HG02885 (cell line): Measurements from ENCODE around the gene SINHCAF.
A peak's percentile ranks its signal among the peaks of the same experiment; 100 is the strongest.

Source experiments
- ATAC-seq: cut with Tn5 transposase; IDR thresholded peaks from one replicate; pipeline ENCODE4 v1.9.1; 2021; ENCODE audit warnings: mild to moderate bottlenecking; ENCODE audit not compliant: unreplicated experiment, poor library complexity

Gene SINHCAF

GRCh38 chr12:31311634-31312258 is 14.2 kb downstream of the SINHCAF start:
- ATAC-seq = no peak

DNA sequence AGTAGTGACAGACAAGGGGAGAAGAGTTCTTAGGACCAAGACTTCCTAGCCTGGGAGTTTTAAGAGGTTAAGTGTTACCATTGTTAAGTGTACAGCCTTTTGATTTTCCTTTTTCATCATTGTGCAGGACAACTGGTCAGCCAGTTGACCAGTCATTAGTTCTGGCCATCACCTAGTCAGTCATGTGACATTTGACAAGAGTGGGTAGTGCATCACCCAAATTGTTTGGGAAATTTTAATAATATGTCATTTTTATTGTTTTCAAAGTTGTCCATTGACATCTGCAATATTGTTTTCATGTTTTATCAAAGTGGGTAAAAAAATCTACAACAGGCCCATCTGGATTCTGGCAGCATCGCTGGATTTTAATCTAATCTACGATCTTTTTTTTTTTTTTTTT is 15.5 kb downstream of the SINHCAF start:
- no peak for ATAC-seq

DNA sequence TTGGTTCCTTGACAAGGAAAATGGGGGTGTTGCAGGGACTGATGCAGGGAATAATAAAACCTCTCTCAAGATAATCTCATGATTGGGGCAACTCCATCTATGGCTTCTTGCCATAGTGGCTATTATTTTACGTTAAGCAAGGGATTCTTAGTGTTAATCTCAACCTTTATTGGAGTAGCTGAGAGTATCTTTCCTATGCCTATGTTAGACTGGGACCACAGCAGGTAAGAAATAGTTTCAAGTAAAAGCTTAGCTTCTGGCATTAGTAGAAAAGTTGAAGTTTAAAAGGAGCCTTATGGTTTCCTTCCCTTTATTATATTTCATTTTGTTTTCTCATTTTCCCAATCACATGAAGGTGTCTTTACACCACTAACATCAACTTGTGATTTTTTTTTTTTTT is 16.7 kb downstream of the SINHCAF start:
- ATAC-seq = no peak

DNA sequence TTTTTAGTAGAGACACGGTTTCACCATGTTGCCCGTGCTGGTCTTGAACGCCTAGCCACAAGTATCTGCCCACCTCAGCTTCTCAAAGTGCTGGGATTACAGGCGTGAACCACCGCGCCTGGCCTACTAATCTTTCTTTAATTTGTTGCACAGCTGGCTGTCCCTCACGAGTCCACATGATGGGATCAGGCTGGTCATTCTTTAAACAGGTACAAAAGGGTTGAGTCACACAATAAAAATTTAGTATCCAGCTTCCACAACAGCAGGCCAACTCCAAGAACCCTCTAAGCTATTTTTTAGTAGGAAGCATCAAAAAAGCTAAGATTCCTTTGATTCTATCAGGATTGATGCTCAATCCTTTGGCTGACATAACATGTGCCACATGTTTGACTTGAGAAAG is 17.8 kb downstream of the SINHCAF start:
- no peak for ATAC-seq

DNA sequence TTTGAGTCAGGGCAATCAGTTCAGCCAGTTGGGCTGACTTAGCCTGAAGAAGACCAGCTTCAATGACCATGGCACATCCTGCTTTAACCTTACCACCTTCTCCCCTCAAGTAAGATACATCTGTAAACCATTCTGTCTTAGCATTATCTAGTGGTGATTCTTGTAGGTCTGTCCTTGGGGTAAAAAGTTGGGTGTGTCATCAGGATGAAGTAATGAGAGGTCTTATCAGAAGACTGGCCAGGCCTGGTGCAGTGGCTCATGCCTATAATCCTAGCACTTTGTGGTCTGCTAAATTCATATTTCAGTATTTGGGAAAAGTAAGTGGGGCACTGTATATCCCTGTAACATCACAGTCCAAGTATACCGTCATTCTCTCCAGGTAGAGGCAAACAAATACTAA is 19.1 kb downstream of the SINHCAF start:
- no peak for ATAC-seq

GRCh38 chr12:31303466-31303865 is 22.5 kb downstream of the SINHCAF start:
- ATAC-seq = no peak

DNA sequence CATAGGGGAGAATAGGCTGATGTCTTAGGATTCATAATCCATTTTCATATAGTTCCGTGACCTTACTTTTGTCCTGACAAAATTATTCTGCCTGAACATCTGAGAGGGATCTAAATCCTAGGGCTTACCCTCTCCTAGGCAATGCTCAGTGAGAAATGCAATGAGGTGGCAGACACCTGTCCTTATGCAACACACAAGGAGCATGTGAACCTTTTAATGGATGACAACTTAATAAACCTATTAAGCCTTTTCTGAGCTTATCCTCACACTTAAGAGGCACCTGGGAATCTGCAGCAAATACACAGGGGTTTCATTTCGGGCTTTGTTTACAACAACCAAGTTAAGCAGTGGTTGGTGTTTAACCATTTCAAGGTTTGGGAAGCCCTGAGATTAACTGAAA is 24.6 kb downstream of the SINHCAF start:
- ATAC-seq = no peak

GRCh38 chr12:31300783-31301182 is 25.2 kb downstream of the SINHCAF start:
- ATAC-seq = no peak

- ATAC-seq = no peak
These were observed 25.6 kb downstream of the SINHCAF start for GRCh38 chr12:31300341-31300740.

GRCh38 chr12:31298922-31299321 is 27.0 kb downstream of the SINHCAF start:
- no peak for ATAC-seq

DNA sequence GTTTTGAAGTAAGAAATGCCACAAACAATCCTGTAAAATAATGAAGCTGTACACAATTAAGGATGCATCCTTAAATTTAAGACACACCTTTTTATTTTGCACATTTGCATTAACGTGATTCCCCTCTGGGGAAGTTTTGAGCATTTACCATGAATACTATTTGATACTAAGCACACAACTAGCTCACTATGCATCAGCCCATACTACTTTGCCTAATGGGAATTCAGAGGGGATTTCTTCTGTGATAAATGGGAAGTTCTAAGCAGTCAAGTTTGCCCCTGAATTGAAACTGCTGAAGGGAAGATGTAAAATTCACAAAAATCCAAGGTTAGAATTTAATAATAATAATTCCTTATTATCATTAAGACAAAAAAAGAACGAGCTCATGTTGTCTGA is 27.4 kb downstream of the SINHCAF start:
- peak; percentile 34 for ATAC-seq

GRCh38 chr12:31297572-31298514 is 28.1 kb downstream of the SINHCAF start:
- peak; percentile 67 for ATAC-seq

DNA sequence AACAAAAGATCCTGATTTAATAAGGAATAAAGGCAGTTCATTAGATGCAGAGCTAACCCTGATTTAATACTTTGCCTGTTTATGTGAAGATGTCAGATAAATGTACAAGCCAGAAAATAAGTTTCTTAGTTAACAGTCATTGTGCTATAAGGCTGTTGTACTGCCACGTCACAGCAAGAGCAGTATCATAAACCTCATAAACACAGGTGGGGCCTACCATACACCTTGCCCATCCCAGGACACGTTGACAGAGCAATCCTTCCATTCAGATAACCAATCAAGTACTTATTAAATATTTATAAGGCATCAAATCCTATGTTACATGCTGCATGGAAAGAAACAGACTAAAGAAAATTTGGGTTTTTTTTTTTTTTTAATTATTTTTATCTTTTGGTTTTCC is 36.5 kb downstream of the SINHCAF start:
- no peak for ATAC-seq

DNA sequence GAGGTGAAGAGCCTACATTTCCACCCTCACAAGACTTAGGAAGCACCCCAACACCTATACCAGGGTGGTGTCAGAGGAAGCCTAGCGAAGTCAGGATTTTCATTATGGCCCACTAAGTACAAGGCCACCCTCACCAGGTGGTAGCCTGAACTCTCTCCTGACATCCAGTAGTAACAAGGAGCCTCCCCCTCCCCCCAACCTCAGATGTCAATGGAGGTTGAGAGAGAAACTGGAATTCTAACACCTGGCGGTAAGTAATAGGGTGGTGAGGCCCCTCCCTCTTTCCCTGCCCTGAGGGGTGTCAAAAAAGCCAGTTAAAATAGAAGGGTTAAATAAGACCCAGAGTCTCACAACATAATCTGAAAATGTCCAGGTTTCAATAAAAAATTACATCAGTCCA is 37.6 kb downstream of the SINHCAF start:
- no peak for ATAC-seq

DNA sequence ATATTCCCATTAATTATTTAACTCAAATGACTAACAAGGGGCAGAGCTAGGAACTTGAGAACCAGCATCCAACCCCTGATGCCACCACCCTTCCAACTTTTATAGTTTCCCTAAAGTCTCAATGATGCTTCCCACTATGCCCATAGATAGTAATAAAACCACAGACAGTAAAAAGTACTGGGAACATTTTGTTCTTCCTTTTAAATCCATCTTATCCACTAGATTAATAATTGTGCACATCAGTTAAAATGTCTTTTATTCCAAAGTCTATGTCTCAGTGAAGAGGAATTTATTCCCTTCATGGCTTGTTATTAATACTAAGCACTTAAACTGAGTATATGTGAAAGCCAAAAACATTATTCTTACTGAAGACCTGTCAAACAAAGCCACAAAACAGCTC is 45.8 kb downstream of the SINHCAF start:
- no peak for ATAC-seq

DNA sequence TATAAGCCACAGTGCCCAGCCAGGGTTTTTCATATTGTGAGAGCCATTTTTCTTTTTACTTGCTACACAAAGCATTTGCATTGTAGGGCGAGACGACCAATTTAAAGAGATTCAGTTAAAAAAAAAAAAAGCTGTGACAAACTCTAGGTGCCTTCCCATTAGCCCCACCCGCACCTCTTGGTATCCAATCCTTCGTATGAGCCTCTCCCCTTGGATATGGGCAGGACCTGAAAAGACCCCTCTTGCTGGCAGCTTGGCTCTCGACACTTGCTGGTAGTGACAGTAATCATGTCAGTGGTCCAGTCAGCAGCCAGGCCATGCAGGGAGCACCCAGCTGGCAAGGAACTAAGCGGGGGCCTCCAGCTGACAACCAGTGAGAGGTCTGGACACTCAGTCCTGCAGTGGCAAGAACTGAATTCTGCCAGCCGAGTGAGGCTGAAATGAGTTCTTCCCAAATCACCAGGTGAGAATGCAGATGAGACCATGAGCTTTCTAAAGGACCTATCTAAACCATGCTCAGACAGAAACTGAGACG is 46.5 kb downstream of the SINHCAF start:
- ATAC-seq = no peak

DNA sequence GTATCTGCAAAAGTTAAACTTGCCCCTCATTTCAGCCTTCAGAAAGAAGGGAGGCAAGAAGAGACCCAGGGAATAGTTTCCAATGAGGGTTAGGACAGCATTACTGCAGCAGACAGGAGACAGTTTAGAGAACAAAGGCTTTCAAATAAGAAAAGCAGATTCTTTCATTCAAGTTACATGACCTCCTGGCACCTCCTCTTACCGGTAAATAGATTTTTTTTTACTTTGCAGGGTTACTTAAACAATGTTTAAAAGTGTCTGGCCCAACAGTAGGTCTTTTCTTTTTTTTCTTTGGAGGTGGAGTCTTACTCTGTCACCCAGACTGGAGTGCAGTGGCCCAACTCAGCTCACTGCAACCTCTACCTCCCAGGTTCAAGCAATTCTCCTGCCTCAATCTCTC is 47.1 kb downstream of the SINHCAF start:
- no peak for ATAC-seq

DNA sequence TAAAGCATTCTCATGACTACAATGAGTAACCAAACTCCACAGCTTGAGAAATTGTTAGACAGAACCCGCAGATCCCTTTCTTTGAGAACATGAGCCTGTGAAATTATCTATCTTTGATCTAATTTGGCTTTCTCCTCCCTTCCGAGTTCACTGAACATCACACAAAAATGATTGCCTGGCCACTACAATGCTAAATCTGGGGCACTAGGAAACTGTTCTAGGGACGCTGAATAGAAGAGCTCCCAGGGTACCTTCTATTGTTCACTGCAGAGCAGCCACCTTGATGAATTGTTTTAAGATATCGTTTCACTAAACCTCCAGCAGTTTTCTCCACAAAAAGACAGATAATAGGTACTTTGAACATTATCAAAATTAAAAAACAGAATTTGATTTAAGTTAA is 47.5 kb downstream of the SINHCAF start:
- ATAC-seq = no peak

- no peak for ATAC-seq
These were observed 48.9 kb downstream of the SINHCAF start for GRCh38 chr12:31277081-31277480.

GRCh38 chr12:31275491-31275890 is 50.5 kb downstream of the SINHCAF start:
- no peak for ATAC-seq

- no peak for ATAC-seq
These were observed 51.2 kb downstream of the SINHCAF start for GRCh38 chr12:31274520-31275300.
